ENCODE data around the gene PRMT5. TPM values are rescaled to one million over a fixed set of nuclear protein-coding genes. Genes with fewer than 3 reads are reported as not detected.

Gene PRMT5
- total RNA-seq, 1 experiment from 2014 or later = 116 TPM

GRCh38 chr14:22888662-22889061 lies 40.5 kb downstream of the PRMT5 start:
- peak overlapping the region; percentile 95 for H3K27ac ChIP-seq (ENCODE audit: low read length)
- H3K4me3 ChIP-seq (ENCODE audit: low read length) = peak overlapping the region; percentile 65; the same call in 1 of the 2 replicates
- H3K27me3 ChIP-seq (ENCODE audit: low read length) = peaks cover 4% of the 10 kb centered on the region; the same call in 1 of the 2 replicates
- peaks cover 84% of the 10 kb centered on the region for H3K4me1 ChIP-seq (ENCODE audit: low read length)
- no peak overlapping the region for H2AFZ ChIP-seq (ENCODE audit: low read length)
- DNase-seq = peak; percentile 90
- no peaks in the 10 kb centered on the region for H3K9me3 ChIP-seq (ENCODE audit: low read length)
- H3K9ac ChIP-seq (ENCODE audit: low read length) = peak overlapping the region; percentile 68
- peaks cover 5% of the 10 kb centered on the region; the same call in 1 of the 2 replicates for H4K20me1 ChIP-seq (ENCODE audit: insufficient read depth, low read depth, low read length)
- H3K79me2 ChIP-seq (ENCODE audit: low read length) = no peaks in the 10 kb centered on the region
- H3K36me3 ChIP-seq (ENCODE audit: insufficient read depth, low read length) = no peaks in the 10 kb centered on the region
- no peaks in the 10 kb centered on the region for H3K9me2 ChIP-seq (replicated peaks; ENCODE audit: insufficient read depth, low read length)
- H3K4me2 ChIP-seq (ENCODE audit: low read depth, low read length, poor library complexity, severe bottlenecking) = peak overlapping the region; percentile 88

- peaks cover 83% of the 10 kb centered on the region for H3K4me1 ChIP-seq (ENCODE audit: low read length)
- peak; percentile 93 for DNase-seq
- H3K9me2 ChIP-seq (replicated peaks; ENCODE audit: insufficient read depth, low read length) = no peaks in the 10 kb centered on the region
- no peaks in the 10 kb centered on the region for H3K79me2 ChIP-seq (ENCODE audit: low read length)
- H3K27me3 ChIP-seq (ENCODE audit: low read length) = peaks cover 4% of the 10 kb centered on the region; the same call in 1 of the 2 replicates
- H2AFZ ChIP-seq (ENCODE audit: low read length) = no peak overlapping the region
- no peaks in the 10 kb centered on the region for H3K36me3 ChIP-seq (ENCODE audit: insufficient read depth, low read length)
- peak overlapping the region; percentile 88 for H3K4me2 ChIP-seq (ENCODE audit: low read depth, low read length, poor library complexity, severe bottlenecking)
- H3K27ac ChIP-seq (ENCODE audit: low read length) = peak overlapping the region; percentile 95
- H3K4me3 ChIP-seq (ENCODE audit: low read length) = peak overlapping the region; percentile 65
- H4K20me1 ChIP-seq (ENCODE audit: insufficient read depth, low read depth, low read length) = peaks cover 9% of the 10 kb centered on the region; the same call in 1 of the 2 replicates
- peak overlapping the region; percentile 68 for H3K9ac ChIP-seq (ENCODE audit: low read length)
- no peaks in the 10 kb centered on the region for H3K9me3 ChIP-seq (ENCODE audit: low read length)
These were observed 41.2 kb downstream of the PRMT5 start for GRCh38 chr14:22887990-22888378.

- peak overlapping the region; percentile 95 for H3K27ac ChIP-seq (ENCODE audit: low read length)
- H3K36me3 ChIP-seq (ENCODE audit: insufficient read depth, low read length) = no peaks in the 10 kb centered on the region
- peak overlapping the region; percentile 63; the same call in 1 of the 2 replicates for H2AFZ ChIP-seq (ENCODE audit: low read length)
- H3K9ac ChIP-seq (ENCODE audit: low read length) = peak overlapping the region; percentile 68
- H3K27me3 ChIP-seq (ENCODE audit: low read length) = peaks cover 4% of the 10 kb centered on the region; the same call in 1 of the 2 replicates
- peak overlapping the region; percentile 88 for H3K4me2 ChIP-seq (ENCODE audit: low read depth, low read length, poor library complexity, severe bottlenecking)
- H3K9me3 ChIP-seq (ENCODE audit: low read length) = no peaks in the 10 kb centered on the region
- H4K20me1 ChIP-seq (ENCODE audit: insufficient read depth, low read depth, low read length) = peaks cover 13% of the 10 kb centered on the region; the same call in 1 of the 2 replicates
- no peaks in the 10 kb centered on the region for H3K9me2 ChIP-seq (replicated peaks; ENCODE audit: insufficient read depth, low read length)
- peak overlapping the region; percentile 65 for H3K4me3 ChIP-seq (ENCODE audit: low read length)
- DNase-seq = peak; percentile 90
- no peaks in the 10 kb centered on the region for H3K79me2 ChIP-seq (ENCODE audit: low read length)
- H3K4me1 ChIP-seq (ENCODE audit: low read length) = peaks cover 83% of the 10 kb centered on the region
These were observed 41.8 kb downstream of the PRMT5 start for GRCh38 chr14:22887260-22887989.

- Histone ChIP-seq H3K27ac (ENCODE audit: low read length) (peak overlapping the region; percentile 95), H3K4me2 (ENCODE audit: low read depth, low read length, poor library complexity, severe bottlenecking) (peak overlapping the region; percentile 88), H3K4me3 (ENCODE audit: low read length) (peak overlapping the region; percentile 65), H3K36me3 (ENCODE audit: insufficient read depth, low read length) (no peaks in the 10 kb centered on the region), H2AFZ (ENCODE audit: low read length) (peak overlapping the region; percentile 72), H3K9ac (ENCODE audit: low read length) (peak overlapping the region; percentile 68), H3K9me2 (replicated peaks; ENCODE audit: insufficient read depth, low read length) (no peaks in the 10 kb centered on the region), H4K20me1 (ENCODE audit: insufficient read depth, low read depth, low read length) (peaks cover 15% of the 10 kb centered on the region; the same call in 1 of the 2 replicates), H3K27me3 (ENCODE audit: low read length) (peaks cover 4% of the 10 kb centered on the region; the same call in 1 of the 2 replicates), H3K4me1 (ENCODE audit: low read length) (peaks cover 80% of the 10 kb centered on the region), H3K79me2 (ENCODE audit: low read length) (no peaks in the 10 kb centered on the region), H3K9me3 (ENCODE audit: low read length) (no peaks in the 10 kb centered on the region)
- DNase-seq = peak; percentile 94
These were observed 42.5 kb downstream of the PRMT5 start for GRCh38 chr14:22886500-22887259.

GRCh38 chr14:22885975-22886374 lies 43.2 kb downstream of the PRMT5 start:
- Histone ChIP-seq H3K4me3 (ENCODE audit: low read length) (peak overlapping the region; percentile 65), H3K4me1 (ENCODE audit: low read length) (peaks cover 80% of the 10 kb centered on the region), H2AFZ (ENCODE audit: low read length) (0 out of 2 replicates have a peak overlapping the region, but pooled peaks have one; percentile 72), H3K9me2 (replicated peaks; ENCODE audit: insufficient read depth, low read length) (no peaks in the 10 kb centered on the region), H3K27ac (ENCODE audit: low read length) (no peak overlapping the region), H3K4me2 (ENCODE audit: low read depth, low read length, poor library complexity, severe bottlenecking) (peak overlapping the region; percentile 88), H3K79me2 (ENCODE audit: low read length) (no peaks in the 10 kb centered on the region), H3K27me3 (ENCODE audit: low read length) (peaks cover 4% of the 10 kb centered on the region; the same call in 1 of the 2 replicates), H3K9ac (ENCODE audit: low read length) (peak overlapping the region; percentile 68), H3K36me3 (ENCODE audit: insufficient read depth, low read length) (no peaks in the 10 kb centered on the region), H4K20me1 (ENCODE audit: insufficient read depth, low read depth, low read length) (peaks cover 15% of the 10 kb centered on the region; the same call in 1 of the 2 replicates), H3K9me3 (ENCODE audit: low read length) (no peaks in the 10 kb centered on the region)
- no peak for DNase-seq

- Histone ChIP-seq H3K4me2 (ENCODE audit: low read depth, low read length, poor library complexity, severe bottlenecking) (no peak overlapping the region), H3K4me3 (ENCODE audit: low read length) (no peak overlapping the region), H3K9me3 (ENCODE audit: low read length) (no peaks in the 10 kb centered on the region), H3K79me2 (ENCODE audit: low read length) (no peaks in the 10 kb centered on the region), H3K27ac (ENCODE audit: low read length) (no peak overlapping the region), H3K9ac (ENCODE audit: low read length) (no peak overlapping the region), H3K4me1 (ENCODE audit: low read length) (peaks cover 72% of the 10 kb centered on the region), H4K20me1 (ENCODE audit: insufficient read depth, low read depth, low read length) (peaks cover 15% of the 10 kb centered on the region; the same call in 1 of the 2 replicates), H3K27me3 (ENCODE audit: low read length) (peaks cover 4% of the 10 kb centered on the region; the same call in 1 of the 2 replicates), H2AFZ (ENCODE audit: low read length) (no peak overlapping the region), H3K36me3 (ENCODE audit: insufficient read depth, low read length) (no peaks in the 10 kb centered on the region), H3K9me2 (replicated peaks; ENCODE audit: insufficient read depth, low read length) (no peaks in the 10 kb centered on the region)
- no peak for DNase-seq
These were observed 44.2 kb downstream of the PRMT5 start for GRCh38 chr14:22884738-22885523.

GRCh38 chr14:22884076-22884737 lies 45.0 kb downstream of the PRMT5 start:
- H3K27ac ChIP-seq (ENCODE audit: low read length) = no peak overlapping the region
- H3K4me2 ChIP-seq (ENCODE audit: low read depth, low read length, poor library complexity, severe bottlenecking) = no peak overlapping the region
- no peaks in the 10 kb centered on the region for H3K36me3 ChIP-seq (ENCODE audit: insufficient read depth, low read length)
- H3K27me3 ChIP-seq (ENCODE audit: low read length) = peaks cover 4% of the 10 kb centered on the region; the same call in 1 of the 2 replicates
- no peak for DNase-seq
- no peaks in the 10 kb centered on the region for H3K79me2 ChIP-seq (ENCODE audit: low read length)
- no peaks in the 10 kb centered on the region for H3K9me3 ChIP-seq (ENCODE audit: low read length)
- no peak overlapping the region for H2AFZ ChIP-seq (ENCODE audit: low read length)
- peaks cover 15% of the 10 kb centered on the region; the same call in 1 of the 2 replicates for H4K20me1 ChIP-seq (ENCODE audit: insufficient read depth, low read depth, low read length)
- H3K9me2 ChIP-seq (replicated peaks; ENCODE audit: insufficient read depth, low read length) = no peaks in the 10 kb centered on the region
- H3K4me1 ChIP-seq (ENCODE audit: low read length) = peaks cover 66% of the 10 kb centered on the region
- H3K9ac ChIP-seq (ENCODE audit: low read length) = no peak overlapping the region
- H3K4me3 ChIP-seq (ENCODE audit: low read length) = no peak overlapping the region
